ENCODE data around the gene FCGR2B. TPM values are rescaled to one million over a fixed set of nuclear protein-coding genes. Genes with fewer than 3 reads are reported as not detected.
A peak's percentile ranks its signal among the peaks of the same experiment; 100 is the strongest.

FCGR2B gene
- total RNA-seq, 1 donor from 2014 or later, result not detected

DNA sequence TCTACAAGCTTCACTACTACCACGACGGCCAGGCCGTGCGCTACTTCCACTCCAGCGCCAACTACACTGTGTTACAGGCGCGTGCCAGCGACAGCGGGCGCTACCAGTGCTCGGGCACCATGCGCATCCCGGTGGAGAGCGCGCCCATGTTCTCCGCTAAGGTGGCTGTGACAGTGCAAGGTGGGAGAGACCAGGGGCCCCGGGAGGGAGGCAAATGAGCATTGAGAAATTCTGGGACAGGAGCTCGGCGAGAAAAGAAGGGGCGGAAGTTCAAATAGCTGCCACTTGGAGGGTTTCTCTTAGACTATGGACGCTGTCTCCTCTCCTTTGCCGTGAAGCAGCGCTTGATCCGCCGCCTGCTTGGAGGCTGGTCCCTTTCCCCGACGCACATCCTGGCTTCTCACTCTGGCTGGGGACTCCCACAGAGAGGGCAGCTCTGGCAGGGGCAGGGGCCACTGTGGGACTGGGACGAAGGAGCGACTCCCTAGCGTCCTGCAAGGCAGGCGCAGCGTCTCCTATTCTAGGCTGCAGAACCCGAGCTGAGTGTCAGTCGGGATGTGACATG, 63.0 kb downstream of the FCGR2B start:
- Mint-ChIP-seq H3K27ac (ENCODE audit: unreplicated experiment) (peak overlapping the region; percentile 81), H3K36me3 (ENCODE audit: low read depth, unreplicated experiment) (no peaks in the 10 kb centered on the region), H3K27me3 (ENCODE audit: low read depth, unreplicated experiment) (peaks cover 12% of the 10 kb centered on the region), H3K4me3 (ENCODE audit: unreplicated experiment) (peak overlapping the region; percentile 89), H3K4me1 (ENCODE audit: low read depth, unreplicated experiment) (peaks cover 32% of the 10 kb centered on the region), H3K9me3 (ENCODE audit: unreplicated experiment) (no peaks in the 10 kb centered on the region)
- Histone ChIP-seq H3K36me3 (ENCODE audit: insufficient read depth, low read length) (no peaks in the 10 kb centered on the region), H3K79me2 (ENCODE audit: insufficient read depth, low read length) (no peaks in the 10 kb centered on the region), H3K4me1 (ENCODE audit: insufficient read depth, low read length) (peaks cover 36% of the 10 kb centered on the region), H4K20me1 (ENCODE audit: insufficient read depth, low read length) (no peaks in the 10 kb centered on the region), H3K9ac (ENCODE audit: low read length) (peak overlapping the region; percentile 93), H3K27ac (ENCODE audit: low read depth, low read length) (peak overlapping the region; percentile 82), H3K27me3 (ENCODE audit: insufficient read depth, low read length) (no peaks in the 10 kb centered on the region), H3K4me2 (ENCODE audit: low read length) (peak overlapping the region; percentile 88), H3K4me3 (ENCODE audit: insufficient read depth, low read depth, low read length) (peak overlapping the region; percentile 68), H3K9me3 (ENCODE audit: insufficient read depth, low read depth, low read length) (no peaks in the 10 kb centered on the region), H2AFZ (ENCODE audit: low read depth, low read length) (peak overlapping the region; percentile 79)
- DNase-seq (ENCODE audit: low read depth) (peak; percentile 37), FAIRE-seq (no peak)
- no peak for TF ChIP-seq EZH2 (IDR thresholded peaks at IDR 0.05; ENCODE audit: insufficient read depth, low read length)
- TF ChIP-seq, protein P1, sequence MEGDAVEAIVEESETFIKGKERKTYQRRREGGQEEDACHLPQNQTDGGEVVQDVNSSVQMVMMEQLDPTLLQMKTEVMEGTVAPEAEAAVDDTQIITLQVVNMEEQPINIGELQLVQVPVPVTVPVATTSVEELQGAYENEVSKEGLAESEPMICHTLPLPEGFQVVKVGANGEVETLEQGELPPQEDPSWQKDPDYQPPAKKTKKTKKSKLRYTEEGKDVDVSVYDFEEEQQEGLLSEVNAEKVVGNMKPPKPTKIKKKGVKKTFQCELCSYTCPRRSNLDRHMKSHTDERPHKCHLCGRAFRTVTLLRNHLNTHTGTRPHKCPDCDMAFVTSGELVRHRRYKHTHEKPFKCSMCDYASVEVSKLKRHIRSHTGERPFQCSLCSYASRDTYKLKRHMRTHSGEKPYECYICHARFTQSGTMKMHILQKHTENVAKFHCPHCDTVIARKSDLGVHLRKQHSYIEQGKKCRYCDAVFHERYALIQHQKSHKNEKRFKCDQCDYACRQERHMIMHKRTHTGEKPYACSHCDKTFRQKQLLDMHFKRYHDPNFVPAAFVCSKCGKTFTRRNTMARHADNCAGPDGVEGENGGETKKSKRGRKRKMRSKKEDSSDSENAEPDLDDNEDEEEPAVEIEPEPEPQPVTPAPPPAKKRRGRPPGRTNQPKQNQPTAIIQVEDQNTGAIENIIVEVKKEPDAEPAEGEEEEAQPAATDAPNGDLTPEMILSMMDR (IDR thresholded peaks at IDR 0.05; ENCODE audit: insufficient read depth, low read depth, low read length), result peak; percentile 26

DNA sequence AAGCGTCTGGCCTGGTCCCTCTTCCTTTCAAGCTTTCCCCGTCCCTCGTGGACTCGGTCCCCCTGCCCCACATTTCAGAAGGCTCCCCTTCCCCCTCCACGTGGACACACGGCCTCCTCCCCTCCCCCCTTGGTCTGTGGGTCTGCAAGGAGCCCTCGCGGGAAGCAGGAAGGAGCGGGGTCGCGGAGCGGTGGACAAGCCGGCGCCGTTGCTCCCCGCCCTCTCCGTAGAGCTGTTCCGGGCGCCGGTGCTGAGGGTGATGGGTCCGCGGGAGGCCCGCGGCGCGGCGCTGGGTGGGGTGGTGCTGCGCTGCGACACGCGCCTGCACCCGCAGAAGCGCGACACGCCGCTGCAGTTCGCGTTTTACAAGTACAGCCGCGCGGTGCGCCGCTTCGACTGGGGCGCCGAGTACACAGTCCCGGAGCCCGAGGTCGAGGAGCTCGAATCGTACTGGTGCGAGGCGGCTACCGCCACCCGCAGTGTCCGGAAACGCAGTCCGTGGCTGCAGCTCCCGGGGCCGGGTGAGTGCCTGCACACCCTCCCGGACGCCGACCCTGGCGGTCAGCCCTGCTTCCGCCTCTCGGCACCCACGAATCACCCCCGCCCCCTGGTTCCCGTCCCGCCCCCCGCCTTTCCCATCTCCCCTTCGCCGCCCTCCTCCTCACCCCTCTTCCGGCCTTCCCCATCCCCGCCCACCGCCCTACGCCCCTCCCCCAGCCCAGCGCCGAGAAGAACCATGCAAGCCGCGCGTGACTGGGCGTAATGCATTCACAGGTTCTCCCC, 63.7 kb downstream of the FCGR2B start:
- no peaks in the 10 kb centered on the region for H3K36me3 Mint-ChIP-seq (ENCODE audit: low read depth, unreplicated experiment)
- no peaks in the 10 kb centered on the region for H4K20me1 ChIP-seq (ENCODE audit: insufficient read depth, low read length)
- peak overlapping the region; percentile 93 for H3K9ac ChIP-seq (ENCODE audit: low read length)
- no peaks in the 10 kb centered on the region for H3K9me3 ChIP-seq (ENCODE audit: insufficient read depth, low read depth, low read length)
- peak overlapping the region; percentile 93 for H3K27ac ChIP-seq (ENCODE audit: low read depth, low read length)
- TF ChIP-seq EZH2 (IDR thresholded peaks at IDR 0.05; ENCODE audit: insufficient read depth, low read length), result no peak
- TF ChIP-seq, protein P1 (IDR thresholded peaks at IDR 0.05; ENCODE audit: insufficient read depth, low read depth, low read length), result no peak
- H3K36me3 ChIP-seq (ENCODE audit: insufficient read depth, low read length), result no peaks in the 10 kb centered on the region
- peak overlapping the region; percentile 72 for H3K4me3 ChIP-seq (ENCODE audit: insufficient read depth, low read depth, low read length)
- H3K9me3 Mint-ChIP-seq (ENCODE audit: unreplicated experiment), result no peaks in the 10 kb centered on the region
- H3K4me2 ChIP-seq (ENCODE audit: low read length), result peak overlapping the region; percentile 88
- H3K27me3 ChIP-seq (ENCODE audit: insufficient read depth, low read length), result no peaks in the 10 kb centered on the region
- H3K4me1 Mint-ChIP-seq (ENCODE audit: low read depth, unreplicated experiment), result peaks cover 25% of the 10 kb centered on the region
- peak overlapping the region; percentile 91 for H3K27ac Mint-ChIP-seq (ENCODE audit: unreplicated experiment)
- H3K4me3 Mint-ChIP-seq (ENCODE audit: unreplicated experiment), result peak overlapping the region; percentile 89
- H3K27me3 Mint-ChIP-seq (ENCODE audit: low read depth, unreplicated experiment), result peaks cover 16% of the 10 kb centered on the region
- peak overlapping the region; percentile 85 for H2AFZ ChIP-seq (ENCODE audit: low read depth, low read length)
- peaks cover 29% of the 10 kb centered on the region for H3K4me1 ChIP-seq (ENCODE audit: insufficient read depth, low read length)
- H3K79me2 ChIP-seq (ENCODE audit: insufficient read depth, low read length), result no peaks in the 10 kb centered on the region
- FAIRE-seq (no peak), DNase-seq (ENCODE audit: low read depth) (peak; percentile 67)
